GM10266 (cell line): ENCODE measurements around the gene UBE2E2.
A peak's percentile ranks its signal among the peaks of the same experiment; 100 is the strongest.

Experiments used
- DNase-seq: peaks from one replicate; pipeline ENCODE4 v3.0.0; 2012; ENCODE audit errors: extremely low spot score
- CTCF ChIP-seq: IDR thresholded peaks from 2 replicates; pipeline ENCODE4 v1.5.1; 2012; ENCODE audit warnings: mild to moderate bottlenecking, low read depth; ENCODE audit not compliant: control insufficient read depth, insufficient read depth; ENCODE audit errors: missing control alignments

UBE2E2 gene

DNA sequence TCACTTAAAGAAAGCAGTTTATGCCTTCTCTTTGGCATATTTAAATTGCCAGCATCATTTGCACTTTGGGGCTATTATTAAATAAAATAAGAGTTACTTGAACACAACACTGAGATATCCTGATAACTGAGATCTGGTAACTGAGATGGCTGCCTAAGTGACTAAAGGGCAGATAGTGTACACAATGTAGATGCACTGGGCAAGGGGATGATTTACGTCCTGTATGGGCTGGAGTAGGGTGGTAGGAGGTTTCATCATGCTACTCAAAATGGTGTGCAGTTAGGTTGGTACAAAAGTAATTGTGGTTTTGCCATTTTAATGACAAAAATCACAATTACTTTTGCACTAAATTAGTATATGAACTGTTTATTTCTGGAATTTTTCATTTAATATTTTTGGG lies 196.1 kb downstream of the UBE2E2 start:
- no peak for DNase-seq
- no peak for TF ChIP-seq CTCF

DNA sequence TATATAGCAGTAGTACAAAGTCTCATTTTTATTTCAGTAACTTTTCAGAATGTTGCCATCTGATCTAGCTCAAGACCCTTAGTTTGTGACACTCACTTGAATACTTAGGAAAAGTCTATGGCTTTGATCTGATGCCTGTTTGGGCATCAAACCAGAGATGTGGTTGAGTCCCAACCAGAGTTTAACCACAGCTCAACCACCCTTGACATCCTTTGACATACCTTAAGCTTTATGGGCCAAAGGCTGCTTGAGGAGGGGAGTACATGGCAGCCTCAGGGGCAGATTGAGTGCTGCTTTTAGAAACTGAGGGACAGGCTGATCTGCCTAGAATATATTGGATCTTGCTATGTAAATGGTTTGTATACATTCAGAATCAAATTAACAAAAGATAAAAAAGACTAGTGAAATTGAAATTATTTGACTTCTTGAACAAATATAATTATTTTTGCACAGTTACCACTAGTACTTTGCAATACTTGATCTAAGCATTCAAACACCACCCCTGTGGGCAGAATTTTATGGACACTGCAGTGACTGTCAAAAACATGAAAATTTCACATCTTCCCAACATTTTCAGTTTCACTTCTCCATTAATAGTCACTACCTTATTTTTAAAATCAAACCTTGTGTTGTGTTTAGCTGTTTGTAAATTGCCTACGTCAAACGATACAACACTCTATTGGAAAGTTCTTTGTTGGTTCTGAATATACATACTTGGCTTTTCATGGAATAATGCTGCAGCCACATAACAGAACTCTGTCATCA lies 199.8 kb downstream of the UBE2E2 start:
- no peak for DNase-seq

GRCh38 chr3:23404246-23404645 lies 201.1 kb downstream of the UBE2E2 start:
- DNase-seq: no peak
- no peak for TF ChIP-seq CTCF

More for the DNA sequence above, 199.8 kb downstream of the UBE2E2 start:
- TF ChIP-seq CTCF: no peak

DNA sequence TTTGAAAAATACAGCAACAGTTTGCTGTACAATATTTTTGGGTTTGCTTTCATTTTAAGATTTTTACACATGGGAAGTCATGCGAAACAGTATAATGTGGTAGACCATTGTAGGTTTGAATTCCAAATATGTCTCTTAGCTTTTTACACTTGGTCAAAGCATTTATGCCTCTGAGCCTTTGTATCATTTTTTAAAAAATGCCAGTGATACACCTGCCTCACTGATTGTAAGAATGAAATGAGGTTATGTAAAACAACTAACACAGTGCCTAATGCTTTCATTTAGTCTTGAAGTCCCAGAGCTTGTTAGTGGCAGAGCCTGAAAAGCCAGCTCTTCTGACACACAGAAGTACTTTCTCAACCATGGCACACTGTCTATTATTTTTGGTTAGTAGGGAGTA lies 202.0 kb downstream of the UBE2E2 start:
- TF ChIP-seq CTCF: no peak
- DNase-seq: peak; percentile 13

GRCh38 chr3:23406601-23407000 lies 203.5 kb downstream of the UBE2E2 start:
- no peak for TF ChIP-seq CTCF
- no peak for DNase-seq

- no peak for DNase-seq
- no peak for TF ChIP-seq CTCF
These were observed 214.9 kb downstream of the UBE2E2 start for GRCh38 chr3:23418026-23418425.

- DNase-seq: no peak
- no peak for TF ChIP-seq CTCF
These were observed 218.8 kb downstream of the UBE2E2 start for GRCh38 chr3:23421811-23422516.
